ENCODE results near the gene ADAT3. TPM values are rescaled to one million over a fixed set of nuclear protein-coding genes. Genes with fewer than 3 reads are reported as not detected.

The ADAT3 gene
- total RNA-seq, 2 experiments from 2014 or later = 7.9 to 16.4 TPM

- POLR2A ChIA-PET = no interaction called here
- H4K20me1 ChIP-seq (ENCODE audit: insufficient read depth, low read length) = peaks cover 5% of the 10 kb centered on the region
- H2AFZ ChIP-seq (ENCODE audit: low read length) = no peak overlapping the region
- H3K36me3 ChIP-seq (ENCODE audit: insufficient read depth, low read length) = peaks cover 40% of the 10 kb centered on the region
- BruUV-seq (replicated peaks) = no TSS peak
- H3K79me2 ChIP-seq (ENCODE audit: insufficient read depth, low read depth, low read length) = peaks cover 48% of the 10 kb centered on the region
- no peak overlapping the region for H3K4me2 ChIP-seq (ENCODE audit: low read length)
- no peak for DNase-seq (ENCODE audit: low spot score)
- no peak overlapping the region for H3K4me3 ChIP-seq (ENCODE audit: low read depth, low read length, poor library complexity, severe bottlenecking)
- CTCF ChIA-PET (ENCODE audit: unreplicated experiment) = no interaction called here
- H3K9me3 ChIP-seq (ENCODE audit: low read length) = no peaks in the 10 kb centered on the region
- no peak overlapping the region for H3K27ac ChIP-seq (ENCODE audit: low read depth, low read length, poor library complexity, severe bottlenecking)
- no peak for TF ChIP-seq EZH2phosphoT487 (IDR thresholded peaks at IDR 0.05; ENCODE audit: borderline replicate concordance, low read depth, low read length)
- no peak for TF ChIP-seq CTCF (conservative IDR thresholded peaks at IDR 0.05; ENCODE audit: low read length)
- H3K4me1 ChIP-seq (ENCODE audit: insufficient read depth, low read length, poor library complexity, severe bottlenecking) = peaks cover 8% of the 10 kb centered on the region
- H3K9me2 ChIP-seq (ENCODE audit: insufficient read depth, low read length) = no peaks in the 10 kb centered on the region
- intact Hi-C loops (cut with micrococcal nuclease; ENCODE audit: unreplicated experiment) = no loop called here
Measured at GRCh38 chr19:1910177-1910576, 5.0 kb downstream of the ADAT3 start.

GRCh38 chr19:1911098-1911497 lies 5.9 kb downstream of the ADAT3 start:
- Histone ChIP-seq H3K27ac (ENCODE audit: low read depth, low read length, poor library complexity, severe bottlenecking) (no peak overlapping the region), H3K9me2 (ENCODE audit: insufficient read depth, low read length) (no peaks in the 10 kb centered on the region), H3K4me2 (ENCODE audit: low read length) (no peak overlapping the region), H3K9me3 (ENCODE audit: low read length) (no peaks in the 10 kb centered on the region), H3K4me1 (ENCODE audit: insufficient read depth, low read length, poor library complexity, severe bottlenecking) (peaks cover 3% of the 10 kb centered on the region), H2AFZ (ENCODE audit: low read length) (no peak overlapping the region), H3K79me2 (ENCODE audit: insufficient read depth, low read depth, low read length) (peaks cover 43% of the 10 kb centered on the region), H3K36me3 (ENCODE audit: insufficient read depth, low read length) (peaks cover 37% of the 10 kb centered on the region), H4K20me1 (ENCODE audit: insufficient read depth, low read length) (peaks cover under 1% of the 10 kb centered on the region; the same call in 1 of the 2 replicates), H3K4me3 (ENCODE audit: low read depth, low read length, poor library complexity, severe bottlenecking) (no peak overlapping the region)
- CTCF ChIA-PET (ENCODE audit: unreplicated experiment) = no interaction called here
- intact Hi-C loops (cut with micrococcal nuclease; ENCODE audit: unreplicated experiment) = no loop called here
- no peak for DNase-seq (ENCODE audit: low spot score)
- POLR2A ChIA-PET = no interaction called here
- no TSS peak for BruUV-seq (replicated peaks)
- TF ChIP-seq EZH2phosphoT487 (IDR thresholded peaks at IDR 0.05; ENCODE audit: borderline replicate concordance, low read depth, low read length) = no peak
- no peak for TF ChIP-seq CTCF (conservative IDR thresholded peaks at IDR 0.05; ENCODE audit: low read length)

- no TSS peak for BruUV-seq (replicated peaks)
- Histone ChIP-seq H3K36me3 (ENCODE audit: insufficient read depth, low read length) (peaks cover 37% of the 10 kb centered on the region), H3K9me2 (ENCODE audit: insufficient read depth, low read length) (no peaks in the 10 kb centered on the region), H3K4me1 (ENCODE audit: insufficient read depth, low read length, poor library complexity, severe bottlenecking) (no peaks in the 10 kb centered on the region), H3K9me3 (ENCODE audit: low read length) (no peaks in the 10 kb centered on the region), H3K79me2 (ENCODE audit: insufficient read depth, low read depth, low read length) (peaks cover 36% of the 10 kb centered on the region), H4K20me1 (ENCODE audit: insufficient read depth, low read length) (no peaks in the 10 kb centered on the region; the same call in 1 of the 2 replicates), H3K27ac (ENCODE audit: low read depth, low read length, poor library complexity, severe bottlenecking) (no peak overlapping the region), H2AFZ (ENCODE audit: low read length) (no peak overlapping the region), H3K4me2 (ENCODE audit: low read length) (no peak overlapping the region), H3K4me3 (ENCODE audit: low read depth, low read length, poor library complexity, severe bottlenecking) (no peak overlapping the region)
- intact Hi-C loops (cut with micrococcal nuclease; ENCODE audit: unreplicated experiment) = no loop called here
- no peak for DNase-seq (ENCODE audit: low spot score)
- TF ChIP-seq CTCF (conservative IDR thresholded peaks at IDR 0.05; ENCODE audit: low read length) = no peak
- TF ChIP-seq EZH2phosphoT487 (IDR thresholded peaks at IDR 0.05; ENCODE audit: borderline replicate concordance, low read depth, low read length) = no peak
- CTCF ChIA-PET (ENCODE audit: unreplicated experiment) = no interaction called here
- POLR2A ChIA-PET = no interaction called here
Measured at GRCh38 chr19:1911995-1912394, 6.8 kb downstream of the ADAT3 start.

Data from OCI-LY7 (cell line).